Stomach (tissue), 4 donors: ENCODE results near the gene RARS1.

Experiments used
- CTCF ChIP-seq, 7 experiments: fragments of 450-650 bp in 4 of 7; fragments of 200-600 bp in 3 of 7; sonication (generic) in 3 of 7; IDR thresholded peaks; one replicate each; pipeline ENCODE4 v1.5.1; 2016 to 2019; ENCODE audit warnings: antibody characterized with exemption in 7 of 7, control low read depth in 2 of 7, mild to moderate bottlenecking in 1 of 7
- POLR2A ChIP-seq, 4 donors: fragments of 450-650 bp; IDR thresholded peaks; one replicate each; pipeline ENCODE4 v1.6.1; 2016; ENCODE audit warnings: antibody characterized with exemption in 4 of 4, control low read depth in 2 of 4, mild to moderate bottlenecking in 1 of 4, moderate library complexity in 1 of 4
- POLR2AphosphoS5 ChIP-seq, 3 donors: sonication (generic); formaldehyde crosslinking; IDR thresholded peaks; one replicate each; pipeline ENCODE4 v1.6.1; 2016; ENCODE audit warnings: antibody characterized with exemption in 3 of 3

DNA sequence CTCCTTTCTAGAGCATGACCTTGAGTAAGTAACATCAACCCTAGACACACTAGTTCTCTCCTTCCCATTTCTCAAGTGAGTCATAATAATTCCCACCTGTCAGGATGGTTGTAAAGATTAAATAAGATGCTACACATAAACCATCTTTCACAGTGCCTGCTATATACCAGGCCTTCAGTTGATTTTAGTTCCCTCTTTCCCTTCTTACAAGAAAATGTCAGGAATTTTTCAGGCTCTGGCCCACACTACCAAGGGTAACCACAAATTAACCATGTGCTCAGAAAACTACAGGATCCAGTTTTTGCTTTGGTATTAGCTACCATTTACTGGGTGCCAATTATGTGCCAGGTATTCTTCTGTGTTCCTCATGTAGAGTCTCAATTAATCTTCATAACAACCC is 42.7 kb upstream of the RARS1 start:
- TF ChIP-seq POLR2AphosphoS5 (IDR thresholded peaks at IDR 0.05): no peak
- TF ChIP-seq CTCF (IDR thresholded peaks at IDR 0.05): no peak
- no peak for TF ChIP-seq POLR2A (IDR thresholded peaks at IDR 0.05)
